GM15510 (cell line): ENCODE results near the gene BLOC1S3.

Source experiments
- POLR2A ChIP-seq: IDR thresholded peaks from 3 replicates; pipeline ENCODE4 v1.6.1; 2011; ENCODE audit warnings: borderline replicate concordance; ENCODE audit not compliant: insufficient read length; ENCODE audit errors: extremely low read depth

Gene BLOC1S3

DNA sequence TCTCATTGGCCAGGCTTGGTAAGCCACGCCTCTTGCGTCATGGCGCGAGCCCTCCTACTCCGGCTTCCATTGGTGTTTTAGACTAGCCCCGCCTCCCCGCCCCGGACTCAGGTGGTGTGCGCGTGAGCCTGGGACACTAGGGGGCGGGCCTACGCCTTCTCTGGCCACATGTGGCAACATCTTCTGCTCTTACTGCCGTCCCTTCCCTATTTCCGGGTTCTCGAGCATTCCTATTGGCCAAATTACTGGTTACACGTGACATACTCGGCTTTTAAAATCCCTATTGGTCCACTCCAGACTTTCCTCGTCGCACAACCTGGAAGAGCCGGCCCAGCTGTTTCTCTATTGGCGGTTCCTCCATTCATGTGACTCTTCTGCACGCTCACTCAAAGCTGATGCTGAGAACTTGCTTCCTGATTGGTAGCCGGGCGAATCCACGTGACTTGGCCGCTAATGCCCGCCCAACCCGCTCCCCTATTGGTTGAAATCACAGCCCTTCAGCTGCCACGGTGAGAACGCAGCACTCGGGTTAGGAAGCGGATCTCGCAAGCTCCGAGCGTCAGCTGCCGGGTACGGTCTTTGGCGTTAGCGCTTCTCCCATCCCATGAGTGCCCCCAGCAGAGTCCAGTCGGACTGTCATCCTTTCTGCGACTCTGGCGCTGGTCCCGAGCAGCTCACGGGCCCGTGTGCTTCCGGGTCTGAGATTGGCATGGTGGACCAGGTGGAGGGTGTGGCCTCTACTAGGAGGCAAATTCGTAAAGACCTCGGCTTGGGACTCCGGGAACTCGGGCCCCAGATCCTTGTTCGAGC is at the start of gene BLOC1S3:
Gene BLOC1S3 (plus strand): TSS at position 523 of the 810 bp plus-strand sequence. CDS start 513 bp downstream, outside the sequence.
- peak; percentile 75 for TF ChIP-seq POLR2A

- no peak for TF ChIP-seq POLR2A
Measured at GRCh38 chr19:45128806-45129205, 49.8 kb upstream of the BLOC1S3 start.

DNA sequence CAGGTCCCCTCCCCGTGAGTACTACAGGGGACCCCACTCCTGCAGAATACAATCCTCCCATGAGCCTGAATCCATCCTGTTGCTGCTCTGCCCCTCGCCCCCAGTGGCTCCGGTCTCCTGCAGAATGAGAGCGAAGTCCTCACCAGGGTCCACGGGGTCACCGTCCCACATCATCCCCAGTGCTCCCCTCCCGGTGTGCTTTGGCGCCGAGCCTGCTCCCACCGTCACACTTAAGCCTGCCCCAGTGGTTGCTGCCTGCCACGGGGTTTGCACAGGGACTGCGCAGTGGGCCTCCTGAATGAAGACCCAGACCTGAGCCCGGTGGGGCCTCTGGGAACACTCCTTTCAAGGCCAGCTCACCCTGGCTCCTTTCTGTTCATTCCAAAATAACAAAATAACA is 48.3 kb upstream of the BLOC1S3 start:
- no peak for TF ChIP-seq POLR2A

DNA sequence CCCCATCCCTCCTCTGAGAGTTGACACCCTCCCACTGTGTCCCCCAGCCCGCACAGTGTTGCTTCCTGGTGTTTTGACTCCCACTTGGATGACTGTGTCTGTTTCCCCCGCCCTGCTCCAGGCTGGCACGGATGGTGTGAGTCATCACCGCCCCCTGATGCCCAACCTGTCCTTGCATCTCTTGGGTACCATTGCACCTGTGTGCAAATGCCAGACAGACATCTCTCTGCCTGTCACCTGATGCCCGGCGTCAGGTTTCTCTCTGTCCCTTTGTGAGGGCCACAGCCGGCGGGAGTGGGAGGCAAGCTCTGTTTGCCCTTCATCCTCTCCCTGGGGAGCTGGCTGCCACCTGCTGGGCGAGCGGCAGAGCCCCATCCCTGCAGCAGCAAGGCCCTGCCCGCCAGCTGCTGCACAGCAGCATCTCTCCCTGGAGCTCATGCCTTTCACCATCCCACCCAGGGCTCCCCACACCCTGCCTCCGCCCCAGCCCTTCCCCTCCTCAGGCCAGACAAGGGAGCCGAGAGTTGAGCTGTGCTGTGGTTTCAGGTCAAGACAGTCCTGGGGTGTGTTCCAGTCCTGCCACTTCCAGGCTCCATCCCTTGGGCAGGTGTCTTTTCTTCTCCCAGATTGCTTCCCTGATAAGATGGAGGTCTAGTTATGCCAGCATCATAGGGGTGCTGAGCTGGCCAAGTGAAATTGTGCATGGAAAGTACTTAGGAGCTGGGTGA is 47.5 kb upstream of the BLOC1S3 start:
- no peak for TF ChIP-seq POLR2A

GRCh38 chr19:45133661-45134060 is 44.9 kb upstream of the BLOC1S3 start:
- TF ChIP-seq POLR2A: no peak

- no peak for TF ChIP-seq POLR2A
Measured at GRCh38 chr19:45135176-45135885, 43.3 kb upstream of the BLOC1S3 start.

GRCh38 chr19:45136507-45137178 is 41.9 kb upstream of the BLOC1S3 start:
- TF ChIP-seq POLR2A: peak; percentile 24

GRCh38 chr19:45137179-45137761 is 41.3 kb upstream of the BLOC1S3 start:
- TF ChIP-seq POLR2A: peak; percentile 29

- no peak for TF ChIP-seq POLR2A
Measured at GRCh38 chr19:45138303-45138751, 40.3 kb upstream of the BLOC1S3 start.

- no peak for TF ChIP-seq POLR2A
Measured at GRCh38 chr19:45139286-45140143, 39.1 kb upstream of the BLOC1S3 start.

DNA sequence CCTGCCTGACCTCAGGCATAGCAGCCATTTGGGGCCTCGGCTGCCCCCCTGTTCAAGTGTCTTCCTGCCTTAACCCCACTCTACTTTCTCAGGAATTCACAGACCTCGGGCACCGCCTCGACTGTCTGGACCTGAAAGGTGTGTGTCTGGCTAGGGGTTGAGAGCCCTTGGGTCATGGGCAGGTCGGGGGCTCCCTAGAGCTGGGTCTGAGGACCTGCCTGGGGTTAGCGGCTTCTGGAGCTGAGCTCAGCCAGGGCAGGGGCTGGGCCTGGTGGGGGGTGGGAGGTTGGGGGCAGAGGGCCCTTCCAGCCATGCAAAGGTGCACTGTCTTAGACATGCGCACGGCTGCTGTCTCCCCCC is 38.5 kb upstream of the BLOC1S3 start:
- TF ChIP-seq POLR2A: no peak

DNA sequence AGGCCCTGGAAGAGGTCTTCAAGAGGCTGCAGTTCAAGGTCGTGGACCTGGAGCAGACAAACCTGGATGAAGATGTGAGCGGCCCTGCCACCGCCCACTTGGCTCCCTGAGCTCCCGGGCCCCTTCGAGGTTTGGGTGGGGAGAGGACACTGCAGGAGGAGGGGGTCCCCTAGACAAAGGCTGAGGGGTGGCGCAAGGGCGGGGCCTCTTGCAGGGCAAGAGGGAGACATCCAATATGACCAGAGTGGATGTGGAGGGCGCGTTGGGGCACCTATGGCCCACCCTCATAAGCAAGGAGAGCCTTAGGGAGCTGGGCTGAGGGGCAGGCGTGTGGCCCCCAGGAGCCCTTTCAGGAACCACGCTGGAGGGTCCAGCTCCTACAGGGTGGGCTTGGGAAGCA is 38.1 kb upstream of the BLOC1S3 start:
- no peak for TF ChIP-seq POLR2A

GRCh38 chr19:45141203-45141900 is 37.2 kb upstream of the BLOC1S3 start:
- TF ChIP-seq POLR2A: no peak
